Measurements from ENCODE around the gene PPRC1. TPM values are rescaled to one million over a fixed set of nuclear protein-coding genes. Genes with fewer than 3 reads are reported as not detected.

PPRC1 gene
- total RNA-seq, 1 experiment from 2014 or later = 87.9 TPM

GRCh38 chr10:102121739-102122372 is 11.0 kb upstream of the PPRC1 start:
- TF ChIP-seq REST (IDR thresholded peaks at IDR 0.05; ENCODE audit: insufficient read depth in 1 of 2, low read depth in 2 of 2, low read length in 1 of 2) = no peak
- TF ChIP-seq POLR2AphosphoS5 (IDR thresholded peaks at IDR 0.05; ENCODE audit: low read depth, low read length) = no peak
- TF ChIP-seq, protein P1, sequence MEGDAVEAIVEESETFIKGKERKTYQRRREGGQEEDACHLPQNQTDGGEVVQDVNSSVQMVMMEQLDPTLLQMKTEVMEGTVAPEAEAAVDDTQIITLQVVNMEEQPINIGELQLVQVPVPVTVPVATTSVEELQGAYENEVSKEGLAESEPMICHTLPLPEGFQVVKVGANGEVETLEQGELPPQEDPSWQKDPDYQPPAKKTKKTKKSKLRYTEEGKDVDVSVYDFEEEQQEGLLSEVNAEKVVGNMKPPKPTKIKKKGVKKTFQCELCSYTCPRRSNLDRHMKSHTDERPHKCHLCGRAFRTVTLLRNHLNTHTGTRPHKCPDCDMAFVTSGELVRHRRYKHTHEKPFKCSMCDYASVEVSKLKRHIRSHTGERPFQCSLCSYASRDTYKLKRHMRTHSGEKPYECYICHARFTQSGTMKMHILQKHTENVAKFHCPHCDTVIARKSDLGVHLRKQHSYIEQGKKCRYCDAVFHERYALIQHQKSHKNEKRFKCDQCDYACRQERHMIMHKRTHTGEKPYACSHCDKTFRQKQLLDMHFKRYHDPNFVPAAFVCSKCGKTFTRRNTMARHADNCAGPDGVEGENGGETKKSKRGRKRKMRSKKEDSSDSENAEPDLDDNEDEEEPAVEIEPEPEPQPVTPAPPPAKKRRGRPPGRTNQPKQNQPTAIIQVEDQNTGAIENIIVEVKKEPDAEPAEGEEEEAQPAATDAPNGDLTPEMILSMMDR (IDR thresholded peaks at IDR 0.05) = no peak
- no peak for TF ChIP-seq SIN3A (IDR thresholded peaks at IDR 0.05; ENCODE audit: borderline replicate concordance, insufficient read depth, low read depth, low read length)
- no peak for TF ChIP-seq TCF7L2 (IDR thresholded peaks at IDR 0.05; ENCODE audit: low read depth, low read length)
- Histone ChIP-seq H3K4me1 (ENCODE audit: control insufficient read depth, insufficient read depth, low read length) (peaks cover 34% of the 10 kb centered on the region), H3K4me3 (ENCODE audit: low read depth in 2 of 2, low read length in 2 of 2) (no peak overlapping the region), H3K27me3 (ENCODE audit: control insufficient read depth, insufficient read depth, low read length) (no peaks in the 10 kb centered on the region), H3K36me3 (ENCODE audit: control insufficient read depth, insufficient read depth, low read length) (no peaks in the 10 kb centered on the region; the same call in 1 of the 2 replicates), H3K9me3 (ENCODE audit: control insufficient read depth, insufficient read depth, low read depth, low read length) (no peaks in the 10 kb centered on the region), H3K27ac (ENCODE audit: low read length) (peak overlapping the region; percentile 84; the same call in 1 of the 2 replicates)
- no peak for DNase-seq (ENCODE audit: low read depth, low spot score)
- no TSS peak for BruUV-seq (replicated peaks)
- ATAC-seq = no peak
- in situ Hi-C loops (cut with HindIII; ENCODE audit: low pct_unique_long_range_greater_than_20kb, low sequenced_read_pairs) (no loop called here), intact Hi-C loops (cut with micrococcal nuclease; ENCODE audit: unreplicated experiment) (no loop called here)
- CTCF ChIA-PET = no interaction called here
- POLR2A ChIA-PET = interaction anchor here (0.7 kb wide), 1 partner anchor 340 kb away, joined by 9 read pairs; no protein-coding TSS in a partner anchor

DNA sequence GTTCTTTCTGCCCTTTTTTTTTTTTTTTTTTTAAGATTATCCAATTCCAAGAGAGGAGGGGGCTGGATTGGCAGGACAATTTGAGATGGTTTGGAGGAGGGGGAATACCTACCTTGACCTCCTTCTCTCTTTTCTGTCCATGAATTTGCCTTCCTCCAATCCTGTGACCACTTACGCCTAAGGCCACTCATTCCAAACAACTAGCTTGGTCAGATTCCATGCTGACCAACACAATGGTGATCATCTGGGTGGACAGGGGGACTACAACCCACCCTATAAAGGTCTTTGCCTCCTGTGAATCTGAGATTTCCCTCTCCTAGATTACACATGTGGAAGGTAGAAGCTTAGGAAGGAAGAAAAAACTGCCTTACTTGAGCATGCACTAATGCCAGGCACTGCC is 10.4 kb upstream of the PPRC1 start:
- POLR2A ChIA-PET = interaction anchor here (0.6 to 0.7 kb wide), 2 partner anchors 287 to 341 kb away, joined by 3 to 9 read pairs; no protein-coding TSS in a partner anchor
- TF ChIP-seq SIN3A (IDR thresholded peaks at IDR 0.05; ENCODE audit: borderline replicate concordance, insufficient read depth, low read depth, low read length) (no peak), REST (IDR thresholded peaks at IDR 0.05; ENCODE audit: insufficient read depth in 1 of 2, low read depth in 2 of 2, low read length in 1 of 2) (no peak), POLR2AphosphoS5 (IDR thresholded peaks at IDR 0.05; ENCODE audit: low read depth, low read length) (no peak), TCF7L2 (IDR thresholded peaks at IDR 0.05; ENCODE audit: low read depth, low read length) (no peak)
- TF ChIP-seq, protein P1 (IDR thresholded peaks at IDR 0.05) = no peak
- Histone ChIP-seq H3K4me3 (ENCODE audit: low read depth in 2 of 2, low read length in 2 of 2) (no peak overlapping the region), H3K27ac (ENCODE audit: low read length) (no peak overlapping the region), H3K4me1 (ENCODE audit: control insufficient read depth, insufficient read depth, low read length) (peaks cover 28% of the 10 kb centered on the region), H3K36me3 (ENCODE audit: control insufficient read depth, insufficient read depth, low read length) (no peaks in the 10 kb centered on the region; the same call in 1 of the 2 replicates), H3K27me3 (ENCODE audit: control insufficient read depth, insufficient read depth, low read length) (no peaks in the 10 kb centered on the region), H3K9me3 (ENCODE audit: control insufficient read depth, insufficient read depth, low read depth, low read length) (no peaks in the 10 kb centered on the region)
- in situ Hi-C loops (cut with HindIII; ENCODE audit: low pct_unique_long_range_greater_than_20kb, low sequenced_read_pairs) = no loop called here
- CTCF ChIA-PET = interaction anchor here (0.6 kb wide), 1 partner anchor 10 kb away, joined by 3 read pairs; no protein-coding TSS in a partner anchor
- ATAC-seq (no peak), DNase-seq (ENCODE audit: low read depth, low spot score) (no peak)
- no TSS peak for BruUV-seq (replicated peaks)
- intact Hi-C loops (cut with micrococcal nuclease; ENCODE audit: unreplicated experiment) = no loop called here
